Endometrial microvascular endothelial cells (primary cell): Measurements from ENCODE around the gene RHBDD1. TPM values are rescaled to one million over a fixed set of nuclear protein-coding genes. Genes with fewer than 3 reads are reported as not detected.

Experiments
- in situ Hi-C: cut with HindIII; loops from 2 replicates; pipeline ENCODE4 v1.10.0; 2017; ENCODE audit warnings: low sequenced_read_pairs, low pct_unique_long_range_greater_than_20kb; ENCODE audit errors: inconsistent ontology term
- total RNA-seq: library from RNA; depleted of rRNA; stranded (reverse); fragments of >200 nt; gene quantifications from one replicate; pipeline ENCODE4 v1.2.3, GENCODE V29; 2015; ENCODE audit errors: inconsistent ontology term

The RHBDD1 gene
- total RNA-seq, 1 donor from 2014 or later: 53.4 TPM

GRCh38 chr2:226874749-226875148 is 38.9 kb downstream of the RHBDD1 start:
- in situ Hi-C loops: no loop called here

DNA sequence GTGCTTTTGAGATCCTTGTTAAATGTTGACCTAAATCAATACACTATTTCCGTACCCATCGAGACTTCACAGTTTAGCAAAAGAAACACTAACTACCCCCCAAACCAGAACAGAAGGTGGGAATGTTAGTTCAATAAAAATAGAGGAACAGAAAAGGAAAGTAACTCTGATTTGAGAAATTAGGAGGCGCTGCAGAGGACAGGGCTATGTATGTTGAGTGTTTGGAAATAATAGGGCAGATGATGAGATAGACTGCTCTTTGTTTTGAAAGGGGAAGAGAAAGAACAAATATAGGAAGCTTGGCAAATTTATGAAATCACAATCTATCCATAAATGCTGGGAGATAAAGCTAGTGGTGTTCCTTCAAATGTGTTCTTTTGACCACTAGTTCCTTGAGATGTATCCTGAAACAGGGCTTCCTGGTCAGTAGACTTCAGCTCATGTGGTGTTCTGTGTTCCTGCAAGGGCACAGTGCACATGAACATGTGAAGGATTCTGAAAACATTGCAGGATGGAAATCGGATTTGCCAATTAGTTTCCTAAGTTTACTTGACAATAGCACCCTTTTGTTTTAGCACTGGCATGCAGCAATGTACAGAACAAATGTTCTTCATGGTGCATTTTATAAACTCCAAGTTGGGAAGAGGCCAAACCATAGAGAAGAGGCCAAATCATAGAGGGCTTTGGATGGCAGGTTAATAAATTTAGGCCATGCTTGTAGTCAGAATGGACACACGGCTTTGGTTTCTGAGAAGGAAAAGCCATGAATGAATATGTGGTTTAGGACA is 39.8 kb downstream of the RHBDD1 start:
- in situ Hi-C loops: no loop called here

DNA sequence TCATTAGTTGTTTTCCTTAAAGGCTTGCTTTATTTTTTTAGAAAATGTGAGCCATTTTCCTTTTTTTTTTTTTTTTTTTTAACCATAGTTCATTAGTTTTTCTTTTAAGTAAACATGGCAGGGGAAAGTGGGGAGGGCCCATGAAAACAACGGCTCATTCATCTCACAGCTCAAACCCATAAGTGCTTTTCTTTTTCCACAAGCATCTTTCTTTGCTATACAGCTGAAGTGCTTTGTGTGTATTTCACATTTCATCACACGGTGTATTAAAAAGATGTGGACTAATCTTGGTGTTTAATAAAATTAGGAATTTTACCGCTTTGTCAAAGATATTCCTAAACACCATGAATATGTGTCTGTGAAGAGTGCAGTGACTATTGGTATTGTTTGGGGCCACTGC is 41.6 kb downstream of the RHBDD1 start:
- in situ Hi-C loops: no loop called here

GRCh38 chr2:226881287-226881686 is 45.4 kb downstream of the RHBDD1 start:
- in situ Hi-C loops: no loop called here

DNA sequence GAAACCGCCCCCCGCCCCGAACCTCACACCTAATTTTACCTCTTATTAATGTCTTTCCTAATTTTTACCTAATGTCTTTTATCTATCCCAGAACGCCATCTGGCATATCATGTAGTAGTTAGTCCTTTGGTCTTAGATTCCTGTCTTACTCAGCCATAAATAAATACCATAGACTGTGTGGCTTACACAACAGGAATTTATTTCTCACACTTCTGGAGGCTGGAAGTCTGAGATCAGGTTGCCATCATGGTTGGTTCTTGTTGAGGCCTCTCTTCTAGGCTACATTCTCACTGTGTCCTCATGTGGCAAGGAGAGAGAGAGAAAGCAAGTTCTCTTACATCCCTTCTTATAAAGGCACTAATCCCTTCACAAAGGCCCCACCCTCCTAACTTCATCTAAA is 46.8 kb downstream of the RHBDD1 start:
- in situ Hi-C loops: no loop called here

- in situ Hi-C loops: no loop called here
These were observed 47.5 kb downstream of the RHBDD1 start for GRCh38 chr2:226883296-226883795.

DNA sequence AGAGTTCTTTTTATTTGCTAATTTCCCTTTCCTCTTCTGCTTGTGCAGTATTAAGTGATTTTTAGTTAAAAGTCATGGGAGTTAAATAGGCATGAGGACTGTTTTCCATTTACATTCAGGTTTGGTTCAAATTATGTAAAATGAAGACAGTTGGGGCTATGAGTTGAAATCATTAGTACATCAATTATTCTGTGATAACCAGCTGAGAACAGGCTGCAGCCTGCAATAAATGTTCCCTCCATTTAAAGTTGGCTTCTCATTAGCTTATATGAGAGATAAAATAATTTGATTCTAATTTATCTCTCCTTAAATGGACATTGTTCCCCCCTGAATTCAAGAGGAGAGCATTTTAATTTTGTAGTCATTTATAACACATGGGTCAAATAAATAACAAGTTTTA is 48.3 kb downstream of the RHBDD1 start:
- in situ Hi-C loops: no loop called here

GRCh38 chr2:226885769-226886435 is 50.0 kb downstream of the RHBDD1 start:
- in situ Hi-C loops: no loop called here

DNA sequence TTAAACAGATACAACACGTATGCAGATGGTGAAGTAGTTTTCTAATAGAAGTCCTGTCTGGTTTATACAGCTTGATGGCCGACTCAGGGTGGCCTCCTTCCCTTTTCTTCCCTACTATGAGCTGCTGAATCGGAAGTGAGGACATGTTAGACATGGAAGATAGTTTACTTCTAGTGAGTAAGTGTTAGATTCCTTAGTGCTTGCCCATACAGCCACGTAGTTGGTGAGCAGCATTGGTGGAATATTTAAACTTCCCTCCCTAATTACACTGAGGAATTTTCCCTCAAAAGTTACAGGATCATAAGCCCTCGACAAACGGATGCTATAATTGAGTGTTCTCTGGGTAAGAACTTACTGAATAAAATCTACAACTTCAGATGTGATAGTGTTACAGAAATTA is 52.1 kb downstream of the RHBDD1 start:
- in situ Hi-C loops: no loop called here

DNA sequence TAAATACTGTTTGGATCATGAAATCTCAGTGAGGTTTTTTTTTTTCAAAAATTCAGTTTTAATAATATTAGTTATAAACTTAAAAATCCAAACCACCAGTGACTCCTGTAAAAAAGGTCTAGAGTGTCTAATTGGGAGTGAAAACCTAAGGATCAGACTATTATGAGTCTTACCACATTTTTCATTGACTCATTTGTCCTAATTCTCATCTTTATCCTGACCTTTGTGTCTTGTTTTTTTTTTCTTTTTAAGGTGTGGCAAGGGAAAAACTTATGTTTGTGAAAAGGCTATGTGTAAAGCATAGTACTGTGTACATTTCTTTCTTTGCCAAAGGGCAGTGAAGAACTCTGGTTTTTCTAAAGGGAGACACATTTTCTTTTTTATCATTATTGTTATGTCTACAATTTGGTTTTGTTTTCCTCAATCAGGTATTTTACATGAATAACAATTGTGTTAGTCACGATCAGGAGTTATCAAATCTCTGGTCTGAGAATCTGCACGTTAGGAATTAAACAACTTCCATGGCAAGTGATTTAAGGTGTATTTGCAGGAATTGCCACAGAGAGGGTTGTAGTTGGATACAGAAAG is 52.6 kb downstream of the RHBDD1 start:
- in situ Hi-C loops: no loop called here

- in situ Hi-C loops: no loop called here
These were observed 53.1 kb downstream of the RHBDD1 start for GRCh38 chr2:226888971-226889370.

DNA sequence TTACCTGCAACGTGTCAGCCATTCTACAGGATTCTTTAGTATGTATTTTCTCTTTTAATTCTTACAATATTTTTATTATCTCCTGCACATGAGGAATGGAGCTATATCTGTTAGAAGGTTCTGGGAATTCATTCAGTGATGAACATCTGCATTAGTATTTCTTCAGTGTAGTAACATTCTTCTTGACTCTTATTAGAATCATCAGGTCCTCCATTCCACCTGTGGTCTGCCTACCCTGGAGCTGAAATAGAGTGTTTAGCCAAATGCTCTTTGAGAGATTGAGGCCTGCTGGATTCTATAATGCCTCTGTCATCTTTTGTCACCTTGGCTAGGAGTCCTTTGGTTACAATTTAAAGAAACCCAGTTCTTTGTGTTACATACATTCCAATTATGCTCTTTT is 54.4 kb downstream of the RHBDD1 start:
- in situ Hi-C loops: no loop called here

DNA sequence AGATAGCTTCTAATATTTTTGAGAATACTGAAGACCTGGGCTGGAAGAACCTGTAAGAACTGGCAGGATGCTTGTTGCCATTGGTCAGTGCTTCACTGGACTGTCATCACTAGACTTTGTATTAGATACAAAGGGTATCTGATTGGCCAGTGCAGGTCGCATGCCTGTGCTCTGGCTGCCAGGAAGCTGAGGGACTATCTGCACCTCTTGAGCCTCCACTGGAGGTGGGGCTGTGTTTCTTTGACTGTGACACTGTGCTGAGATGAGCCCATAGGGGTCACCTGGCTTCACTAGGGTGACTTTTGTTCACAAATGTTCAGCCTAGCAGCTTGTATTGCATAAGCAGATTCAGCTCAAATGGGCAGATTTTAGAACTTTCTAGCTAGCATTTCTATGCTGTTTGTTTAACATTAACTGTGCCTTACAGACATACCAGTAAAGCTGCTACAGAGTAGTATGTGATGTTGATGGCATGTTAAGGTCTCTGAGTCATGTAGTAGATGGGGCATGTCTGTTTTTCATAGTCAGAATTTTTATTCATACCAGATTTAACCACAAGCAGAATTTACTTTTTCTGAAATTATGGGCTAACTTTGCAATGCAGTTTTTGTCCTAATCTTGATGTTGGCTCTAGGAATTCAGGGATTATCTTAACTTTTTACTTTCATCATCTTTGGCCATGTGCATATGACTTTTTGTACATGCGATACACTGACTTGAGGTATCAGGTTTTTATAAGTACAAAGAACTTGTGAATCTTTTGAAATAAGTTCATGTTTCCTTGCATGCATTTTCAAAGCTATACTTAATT is 56.1 kb downstream of the RHBDD1 start:
- in situ Hi-C loops: no loop called here

DNA sequence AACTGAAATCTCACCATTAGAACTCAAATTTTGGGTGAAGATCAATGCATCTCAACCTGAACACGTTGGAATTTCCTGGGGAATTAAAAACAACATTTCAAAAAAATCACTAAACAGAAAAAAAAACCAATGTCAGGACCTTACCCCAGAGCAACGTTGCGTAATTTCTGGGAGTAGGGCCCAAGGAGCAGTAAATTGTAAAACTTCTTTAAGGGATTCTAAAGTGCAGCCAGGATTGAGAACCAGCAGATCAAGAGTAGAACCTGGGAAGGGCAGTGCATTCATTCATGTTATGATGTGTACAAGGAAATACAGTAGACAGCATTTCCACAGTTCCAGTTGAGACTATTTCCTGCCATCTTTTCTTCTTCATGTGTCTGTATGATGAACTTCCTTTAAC is 56.9 kb downstream of the RHBDD1 start:
- in situ Hi-C loops: no loop called here

DNA sequence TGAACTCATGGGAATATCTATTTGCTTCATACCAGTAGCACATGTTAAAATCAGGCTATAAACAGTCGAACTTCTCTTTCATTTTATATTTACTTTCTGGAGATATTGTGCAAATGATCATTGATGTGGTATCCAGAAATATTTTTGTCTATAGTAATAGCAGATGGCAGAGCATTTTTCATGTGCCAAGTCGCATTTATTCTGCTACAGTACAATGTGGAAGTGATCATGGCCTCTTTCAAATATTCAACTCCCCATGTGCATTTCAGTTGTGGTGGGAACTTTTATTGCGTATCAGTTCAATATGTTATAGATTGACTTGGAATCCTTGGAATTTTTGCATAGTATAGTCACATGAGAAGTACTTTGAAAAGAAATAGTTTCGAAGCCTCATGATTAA is 57.4 kb downstream of the RHBDD1 start:
- in situ Hi-C loops: no loop called here

- in situ Hi-C loops: no loop called here
These were observed 58.9 kb downstream of the RHBDD1 start for GRCh38 chr2:226894752-226895151.

GRCh38 chr2:226895579-226895978 is 59.7 kb downstream of the RHBDD1 start:
- in situ Hi-C loops: no loop called here

- in situ Hi-C loops: no loop called here
These were observed 62.3 kb downstream of the RHBDD1 start for GRCh38 chr2:226898121-226898520.

DNA sequence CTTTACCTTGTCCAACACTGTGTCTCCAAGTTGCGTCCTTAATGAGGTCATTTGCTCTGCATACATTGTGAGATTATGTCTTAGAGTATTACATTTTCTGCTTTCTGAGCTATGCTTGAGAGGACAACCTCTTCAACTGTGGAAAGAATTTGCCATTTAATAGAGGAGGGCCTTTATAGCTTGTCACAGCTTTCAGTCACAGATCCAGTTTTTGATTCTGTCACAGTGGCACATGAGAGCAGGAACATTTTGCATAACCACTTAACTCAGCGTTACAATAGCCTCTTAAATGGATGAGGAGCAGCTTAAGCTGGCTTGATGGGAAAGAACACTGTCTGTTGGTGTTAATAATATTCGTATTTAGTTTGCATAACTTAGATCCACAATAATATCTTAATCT is 63.0 kb downstream of the RHBDD1 start:
- in situ Hi-C loops: no loop called here
